GM19025 (cell line): ENCODE data around the gene UBE2H.
"Not testable (repeated sequence)": the region's sequence is repeated elsewhere in the genome, so short reads cannot be mapped to it uniquely, and the experiment has no call there.

ENCODE experiments used
- ATAC-seq: cut with Tn5 transposase; IDR thresholded peaks from one replicate; pipeline ENCODE4 v1.9.1; 2021; ENCODE audit warnings: mild to moderate bottlenecking, low read depth, moderate library complexity; ENCODE audit not compliant: unreplicated experiment

The UBE2H gene

GRCh38 chr7:129911790-129912189, 41.0 kb downstream of the UBE2H start:
- ATAC-seq = no peak

- no peak for ATAC-seq
These were observed 43.1 kb downstream of the UBE2H start for GRCh38 chr7:129909669-129910068.

- ATAC-seq = no peak
These were observed 44.6 kb downstream of the UBE2H start for GRCh38 chr7:129908181-129908580.

GRCh38 chr7:129907122-129907736, 45.5 kb downstream of the UBE2H start:
- no peak for ATAC-seq

GRCh38 chr7:129906700-129907099, 46.1 kb downstream of the UBE2H start:
- no peak for ATAC-seq

GRCh38 chr7:129903935-129904334, 48.8 kb downstream of the UBE2H start:
- no peak for ATAC-seq

GRCh38 chr7:129902788-129903422, 49.9 kb downstream of the UBE2H start:
- no peak for ATAC-seq

GRCh38 chr7:129898502-129899160, 54.1 kb downstream of the UBE2H start:
- ATAC-seq = no peak

GRCh38 chr7:129898007-129898406, 54.8 kb downstream of the UBE2H start:
- ATAC-seq = no peak

- ATAC-seq = no peak
These were observed 56.0 kb downstream of the UBE2H start for GRCh38 chr7:129896568-129897382.

GRCh38 chr7:129894184-129894583, 58.6 kb downstream of the UBE2H start:
- ATAC-seq = not testable (repeated sequence)

GRCh38 chr7:129890090-129890489, 62.7 kb downstream of the UBE2H start:
- ATAC-seq = no peak

GRCh38 chr7:129889133-129889844, 63.5 kb downstream of the UBE2H start:
- ATAC-seq = no peak

- ATAC-seq = no peak
These were observed 64.9 kb downstream of the UBE2H start for GRCh38 chr7:129887865-129888264.

- no peak for ATAC-seq
These were observed 66.0 kb downstream of the UBE2H start for GRCh38 chr7:129886818-129887186.

- no peak for ATAC-seq
These were observed 66.5 kb downstream of the UBE2H start for GRCh38 chr7:129886167-129886817.

GRCh38 chr7:129884495-129884894, 68.3 kb downstream of the UBE2H start:
- ATAC-seq = no peak

GRCh38 chr7:129883151-129883550, 69.6 kb downstream of the UBE2H start:
- no peak for ATAC-seq

GRCh38 chr7:129882531-129882930, 70.2 kb downstream of the UBE2H start:
- no peak for ATAC-seq
